HCT116 (cell line): Measurements from ENCODE around the gene FGF14. TPM values are rescaled to one million over a fixed set of nuclear protein-coding genes. Genes with fewer than 3 reads are reported as not detected.

ENCODE experiments used
- ATAC-seq: fragments of 200-7000 bp; cut with Tn5 transposase; 2 replicates; pipeline ENCODE4 v1.9.1; 2020; ENCODE audit warnings: mild to moderate bottlenecking, moderate library complexity
- BruUV-seq: library from RNA; stranded (reverse); fragments of 400-500 nt; replicated peaks from 2 replicates; lab custom pipeline; 2021; lab: Mats Ljungman, UMichigan
- CTCF ChIA-PET: fragments of 300-600 bp; sonication (Branson Sonifier 250); formaldehyde crosslinking; loops from one replicate; lab custom pipeline; 2021; ENCODE audit warnings: antibody characterized with exemption; lab: Charles Lee
- POLR2A ChIA-PET: fragments of 300-600, 350-600 bp; sonication (Branson Sonifier 250); formaldehyde crosslinking; loops from one replicate; lab custom pipeline; 2021; ENCODE audit warnings: antibody characterized with exemption; lab: Charles Lee
- RAD21 ChIA-PET, 2 experiments: fragments of 300-600 bp; sonication (Branson Sonifier 250); formaldehyde crosslinking; loops; one replicate each; lab custom pipeline; 2023; ENCODE audit warnings: low total read pairs in 2 of 2; ENCODE audit not compliant: uncharacterized antibody in 2 of 2, unreplicated experiment in 2 of 2, low non-redundant PET in 1 of 2; lab: Charles Lee
- DNase-seq: peaks from one replicate; pipeline ENCODE4 v3.0.0-alpha.2; 2010; ENCODE audit warnings: low read depth, low spot score
- H2AFZ ChIP-seq: fragments of 200-600 bp; shearing (Covaris generic), sonication (generic); 2 replicates; pipeline ENCODE4 v1.6.1; 2017; ENCODE audit warnings: low read depth, mixed run types, mixed read lengths, antibody characterized with exemption, low read length; ENCODE audit not compliant: poor library complexity, severe bottlenecking
- H3K27ac ChIP-seq: 2 replicates; pipeline ENCODE4 v1.5.1; 2012; ENCODE audit warnings: low read depth, low read length
- H3K27me3 ChIP-seq: fragments of 200-600 bp; sonication (generic); 2 replicates; pipeline ENCODE4 v1.6.1; 2016; ENCODE audit warnings: mixed run types, low read length, mixed read lengths; ENCODE audit not compliant: insufficient read depth
- H3K36me3 ChIP-seq, 2 experiments: fragments of 200-500 bp in 1 of 2; fragments of 200-600 bp in 1 of 2; sonication (Bioruptor generic) in 1 of 2; sonication (generic) in 1 of 2; 2 replicates each; pipeline versions ENCODE4 v1.5.1 to v1.6.1; 2014 to 2016; ENCODE audit warnings: low read length in 2 of 2, inconsistent platforms in 1 of 2, mixed read lengths in 1 of 2, mixed run types in 1 of 2; ENCODE audit not compliant: insufficient read depth in 2 of 2, control insufficient read depth in 1 of 2
- H3K4me1 ChIP-seq, 2 experiments: fragments of 200-600 bp in 1 of 2; sonication (generic) in 1 of 2; 2 replicates each; pipeline versions ENCODE4 v1.5.1 to v1.6.1; 2012 to 2017; ENCODE audit warnings: low read length in 2 of 2, inconsistent platforms in 1 of 2, mild to moderate bottlenecking in 1 of 2, mixed read lengths in 1 of 2, mixed run types in 1 of 2, moderate library complexity in 1 of 2; ENCODE audit not compliant: insufficient read depth in 2 of 2, control insufficient read depth in 1 of 2
- H3K4me2 ChIP-seq: fragments of 200-600 bp; sonication (generic); 2 replicates; pipeline ENCODE4 v1.6.1; 2017; ENCODE audit warnings: mixed run types, low read length, mixed read lengths
- H3K4me3 ChIP-seq, 2 experiments: fragments of 200-600 bp in 1 of 2; sonication (generic) in 1 of 2; replicated peaks in 1 of 2; 2 replicates each; pipeline ENCODE4 v1.5.1; 2011 to 2016; ENCODE audit warnings: low read length in 2 of 2, control low read depth in 1 of 2, low read depth in 1 of 2, mild to moderate bottlenecking in 1 of 2, mixed read lengths in 1 of 2, mixed run types in 1 of 2
- H3K79me2 ChIP-seq: fragments of 200-600 bp; sonication (generic); 2 replicates; pipeline ENCODE4 v1.6.1; 2017; ENCODE audit warnings: mild to moderate bottlenecking, mixed run types, low read length, moderate library complexity, mixed read lengths; ENCODE audit not compliant: insufficient read depth
- H3K9ac ChIP-seq: fragments of 200-600 bp; sonication (generic); 2 replicates; pipeline ENCODE4 v1.6.1; 2016; ENCODE audit warnings: low read length, mixed read lengths
- H3K9me2 ChIP-seq: fragments of 200-600 bp; sonication (generic), shearing (Covaris generic); 2 replicates; pipeline ENCODE4 v1.6.1; 2017; ENCODE audit warnings: mixed run types, mild to moderate bottlenecking, moderate library complexity; ENCODE audit not compliant: insufficient read depth
- H3K9me3 ChIP-seq, 2 experiments: fragments of 200-500 bp in 1 of 2; fragments of 200-600 bp in 1 of 2; sonication (Bioruptor generic) in 1 of 2; sonication (generic) in 1 of 2; 2 replicates each; pipeline ENCODE4 v1.6.1; 2014 to 2017; ENCODE audit warnings: low read length in 2 of 2, mixed read lengths in 2 of 2, inconsistent platforms in 1 of 2, low read depth in 1 of 2, mild to moderate bottlenecking in 1 of 2, mixed run types in 1 of 2, moderate library complexity in 1 of 2; ENCODE audit not compliant: control insufficient read depth in 1 of 2, insufficient read depth in 1 of 2
- H4K20me1 ChIP-seq: fragments of 200-600 bp; sonication (generic), shearing (Covaris generic); 2 replicates; pipeline ENCODE4 v1.6.1; 2017; ENCODE audit warnings: mixed run types, mild to moderate bottlenecking, moderate library complexity; ENCODE audit not compliant: insufficient read depth
- ATF3 ChIP-seq: IDR thresholded peaks from 2 replicates; pipeline ENCODE4 v1.6.1; 2012
- CEBPB ChIP-seq: IDR thresholded peaks from 2 replicates; pipeline ENCODE4 v1.6.1; 2012; ENCODE audit warnings: low read depth
- CTCF ChIP-seq, 3 experiments: fragments of 200-600 bp in 1 of 3; sonication (generic) in 1 of 3; IDR thresholded peaks in 2 of 3; conservative IDR thresholded peaks in 1 of 3; 2 replicates each; pipeline ENCODE4 v1.5.1; 2012 to 2017; ENCODE audit warnings: low read depth in 2 of 3, low read length in 2 of 3, antibody characterized with exemption in 1 of 3, borderline replicate concordance in 1 of 3, control low read depth in 1 of 3, mild to moderate bottlenecking in 1 of 3, mixed read lengths in 1 of 3, mixed run types in 1 of 3, moderate library complexity in 1 of 3; ENCODE audit not compliant: insufficient read depth in 1 of 3
- EZH2 ChIP-seq: fragments of 200-600 bp; sonication (generic); IDR thresholded peaks from 2 replicates; pipeline ENCODE4 v1.6.1; 2017; ENCODE audit warnings: antibody characterized with exemption, mixed run types
- POLR2AphosphoS5 ChIP-seq: IDR thresholded peaks from 2 replicates; pipeline ENCODE4 v1.6.1; 2011; ENCODE audit warnings: mild to moderate bottlenecking, low read depth, low read length, moderate library complexity
- SP1 ChIP-seq: IDR thresholded peaks from 2 replicates; pipeline ENCODE4 v1.6.1; 2012; ENCODE audit warnings: low read depth
- TCF7L2 ChIP-seq: IDR thresholded peaks from 2 replicates; pipeline ENCODE4 v1.7.0; 2011; ENCODE audit warnings: borderline replicate concordance, inconsistent platforms; ENCODE audit not compliant: insufficient read depth, insufficient read length; ENCODE audit errors: extremely low read depth
- YY1 ChIP-seq: IDR thresholded peaks from 2 replicates; pipeline ENCODE4 v1.6.1; 2011; ENCODE audit warnings: low read length, low read depth, moderate library complexity, mild to moderate bottlenecking; ENCODE audit not compliant: insufficient replicate concordance; ENCODE audit errors: extremely low read depth
- ZBTB33 ChIP-seq: IDR thresholded peaks from 2 replicates; pipeline ENCODE4 v1.6.1; 2011; ENCODE audit warnings: mild to moderate bottlenecking, low read length, moderate library complexity; ENCODE audit not compliant: insufficient replicate concordance; ENCODE audit errors: extremely low read depth
- ZFX ChIP-seq: fragments of 450-650 bp; IDR thresholded peaks from 2 replicates; pipeline ENCODE4 v1.6.1; 2017
- intact Hi-C: fragments of 100-400 bp; cut with micrococcal nuclease; formaldehyde crosslinking; loops from 2 replicates; pipeline ENCODE4 v1.10.0; 2022
- total RNA-seq: library from RNA; stranded (reverse); gene quantifications from one replicate; pipeline ENCODE4 v1.2.1, GENCODE V29; 2021; ENCODE audit not compliant: unreplicated experiment

The FGF14 gene
- total RNA-seq, 1 experiment from 2014 or later, result not detected

GRCh38 chr13:102327119-102327617, 74.7 kb downstream of the FGF14 start:
- RAD21 ChIA-PET, result no interaction called here
- no peaks in the 10 kb centered on the region for H3K79me2 ChIP-seq
- intact Hi-C loops, result no loop called here

More at GRCh38 chr13:102327119-102327617, 74.7 kb downstream of the FGF14 start:
- ChIA-PET POLR2A (no interaction called here), CTCF (no interaction called here)
- no peak for TF ChIP-seq SP1
- TF ChIP-seq EZH2, result no peak
- TF ChIP-seq POLR2AphosphoS5, result no peak
- no peak for TF ChIP-seq TCF7L2
- no peak for TF ChIP-seq ZFX
- no peak for TF ChIP-seq CTCF (IDR thresholded peaks at IDR 0.05 in 2 of 3, conservative IDR thresholded peaks at IDR 0.05 in 1 of 3; ENCODE audit: borderline replicate concordance in 1 of 3, insufficient read depth in 1 of 3, low read depth in 2 of 3, low read length in 2 of 3)
- TF ChIP-seq ATF3, result no peak
- no peak for TF ChIP-seq ZBTB33
- no peak for TF ChIP-seq YY1
- TF ChIP-seq CEBPB, result no peak
- Histone ChIP-seq H3K4me1 (no peaks in the 10 kb centered on the region), H4K20me1 (no peaks in the 10 kb centered on the region), H3K9me3 (no peaks in the 10 kb centered on the region), H3K27ac (no peak overlapping the region), H3K9me2 (no peaks in the 10 kb centered on the region), H2AFZ (no peak overlapping the region), H3K36me3 (no peaks in the 10 kb centered on the region), H3K4me2 (no peak overlapping the region), H3K9ac (no peak overlapping the region), H3K4me3 (no peak overlapping the region), H3K27me3 (no peaks in the 10 kb centered on the region)
- ATAC-seq, result no peak
- DNase-seq, result no peak
- no TSS peak for BruUV-seq
